ENCODE data around the gene SLC12A8.

GRCh38 chr3:125213364-125213755, 812 bp upstream of the SLC12A8 start:
- TF ChIP-seq CTCF (IDR thresholded peaks at IDR 0.05) = no peak
- TF ChIP-seq EZH2 (IDR thresholded peaks at IDR 0.05) = no peak
- TF ChIP-seq EZH2phosphoT487 (IDR thresholded peaks at IDR 0.05) = no peak
